ENCODE results near the gene METTL4. TPM values are rescaled to one million over a fixed set of nuclear protein-coding genes. Genes with fewer than 3 reads are reported as not detected.
"Not testable (repeated sequence)": the region's sequence is repeated elsewhere in the genome, so short reads cannot be mapped to it uniquely, and the experiment has no call there.

METTL4 gene
- total RNA-seq, 1 donor from 2014 or later = 2.0 TPM

DNA sequence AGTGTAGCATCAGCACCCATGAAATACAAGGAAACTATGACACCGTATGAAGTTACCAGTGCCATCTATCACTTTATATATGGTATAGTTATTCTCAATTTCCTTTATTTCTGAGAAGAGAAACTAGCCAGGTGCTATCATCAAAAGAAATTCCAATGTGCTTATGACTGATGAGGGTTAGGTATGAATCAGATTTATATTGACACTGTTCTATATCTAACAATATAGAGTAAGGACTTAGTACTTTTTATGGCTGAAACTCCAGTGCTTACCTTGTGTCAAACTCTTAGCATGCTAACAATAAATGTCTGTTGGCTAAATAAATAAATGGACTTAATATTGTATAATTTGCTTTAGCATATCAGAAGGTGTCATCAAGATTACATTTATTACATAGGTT, 6.9 kb downstream of the METTL4 start:
- DNase-seq (ENCODE audit: low spot score) = no peak

GRCh38 chr18:2559249-2559648, 12.1 kb downstream of the METTL4 start:
- ATAC-seq (no peak), DNase-seq (ENCODE audit: low spot score) (no peak)

More for the DNA sequence above, 6.9 kb downstream of the METTL4 start:
- no peak for ATAC-seq

- DNase-seq (ENCODE audit: low spot score) (no peak), ATAC-seq (no peak)
Measured at GRCh38 chr18:2557536-2557935, 13.8 kb downstream of the METTL4 start.

DNA sequence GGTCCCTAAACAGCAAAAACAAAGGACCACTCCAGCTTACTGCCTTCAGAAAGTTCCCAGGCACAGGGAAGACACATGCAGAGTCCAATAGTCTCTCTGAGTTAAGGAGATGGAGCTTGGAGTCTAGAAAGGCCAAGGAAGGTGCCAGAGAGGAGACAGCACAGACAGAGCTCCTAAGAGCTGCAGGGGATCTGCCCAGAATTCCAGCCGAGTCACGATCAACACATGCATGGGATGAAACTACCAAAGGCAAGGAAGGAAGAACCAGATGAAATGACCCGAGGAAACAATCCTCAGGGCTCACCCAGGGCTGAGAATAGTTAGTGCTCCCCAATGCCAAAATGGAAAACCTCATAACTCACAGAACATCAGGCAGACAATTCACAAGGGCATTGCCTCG, 15.4 kb downstream of the METTL4 start:
- ATAC-seq (no peak), DNase-seq (ENCODE audit: low spot score) (no peak)

DNA sequence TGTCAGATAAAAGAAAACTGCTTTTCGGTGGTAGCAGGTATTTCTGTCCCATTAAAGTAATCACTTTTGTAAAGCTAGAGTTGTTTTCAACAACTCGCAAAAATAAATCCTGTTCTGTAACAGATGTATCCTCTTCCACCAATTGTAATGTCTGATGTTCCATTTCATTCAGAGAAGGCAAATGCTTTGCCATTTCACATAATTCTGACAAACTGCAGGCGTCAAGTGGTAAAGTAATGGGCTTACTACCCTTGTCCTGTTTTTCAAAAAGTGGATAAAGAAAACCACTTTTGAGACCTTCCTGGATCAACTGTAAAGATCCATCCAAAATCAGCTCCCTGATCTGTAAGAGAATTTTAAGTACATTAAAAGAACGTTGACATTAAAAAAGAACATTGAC, 16.6 kb downstream of the METTL4 start:
- ATAC-seq (no peak), DNase-seq (ENCODE audit: low spot score) (no peak)

DNA sequence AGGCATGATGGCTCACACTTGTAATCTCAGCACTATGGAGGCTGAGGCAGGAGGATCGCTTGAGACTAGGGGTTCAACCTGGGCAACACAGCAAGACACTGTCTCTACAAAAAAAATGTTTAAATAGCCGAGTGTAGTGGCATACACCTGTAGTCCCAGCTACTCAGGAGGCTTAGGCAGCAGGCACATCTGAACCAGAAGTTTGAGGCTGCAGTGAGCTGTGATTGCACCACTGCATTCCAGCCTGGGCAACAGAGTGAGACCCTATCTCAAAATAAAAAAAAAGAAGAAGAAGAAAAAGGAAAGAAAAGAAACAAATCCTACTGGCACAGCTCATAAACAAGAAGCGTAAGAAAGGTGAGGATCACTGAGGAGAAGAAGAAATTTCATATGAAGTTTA, 19.9 kb downstream of the METTL4 start:
- ATAC-seq = no peak
- no peak for DNase-seq (ENCODE audit: low spot score)

GRCh38 chr18:2549462-2549861, 21.8 kb downstream of the METTL4 start:
- no peak for DNase-seq (ENCODE audit: low spot score)
- ATAC-seq = peak; percentile 42

GRCh38 chr18:2547477-2548087, 23.7 kb downstream of the METTL4 start:
- ATAC-seq (peak; percentile 90), DNase-seq (ENCODE audit: low spot score) (no peak)

DNA sequence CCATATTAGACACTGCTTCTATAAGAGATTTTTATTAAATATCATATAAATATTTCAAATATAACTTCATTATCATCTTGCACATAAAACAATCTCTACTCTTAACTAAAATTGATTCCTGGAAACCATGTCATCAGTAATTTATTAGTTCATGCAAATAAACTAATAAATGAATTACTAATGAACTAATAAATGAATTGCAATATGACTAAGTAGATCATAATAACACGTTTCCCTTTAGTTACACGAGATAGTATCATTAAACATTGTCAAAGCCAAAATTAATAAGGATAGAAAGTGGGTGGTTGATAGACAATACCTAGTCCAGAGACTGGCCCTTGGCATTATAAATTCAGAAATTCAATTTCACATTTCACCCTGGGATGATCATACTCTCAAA, 26.1 kb downstream of the METTL4 start:
- DNase-seq (ENCODE audit: low spot score) (no peak), ATAC-seq (no peak)

DNA sequence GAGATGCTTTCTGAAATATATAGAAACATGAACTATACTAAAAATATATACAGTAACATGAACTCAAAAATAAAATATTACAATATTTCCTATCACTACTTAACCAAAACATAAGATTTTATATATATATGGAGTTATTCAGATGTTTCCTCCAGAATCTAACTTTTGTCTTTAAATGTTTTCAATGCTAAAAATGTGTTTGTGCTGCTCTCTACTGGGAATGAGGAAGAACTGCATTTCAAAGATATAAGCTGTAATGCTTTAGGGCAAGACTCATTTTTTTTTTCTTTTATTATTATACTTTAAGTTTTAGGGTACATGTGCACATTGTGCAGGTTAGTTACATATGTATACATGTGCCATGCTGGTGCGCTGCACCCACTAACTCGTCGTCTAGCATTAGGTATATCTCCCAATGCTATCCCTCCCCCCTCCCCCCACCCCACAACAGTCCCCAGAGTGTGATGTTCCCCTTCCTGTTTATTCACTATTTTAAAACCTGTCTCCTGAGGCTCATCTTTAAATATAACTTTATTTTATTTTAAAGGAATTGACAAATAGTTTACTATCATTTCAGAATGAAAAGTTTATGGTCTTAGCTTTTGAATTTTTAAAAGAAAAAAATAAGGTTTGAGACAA, 29.3 kb downstream of the METTL4 start:
- ATAC-seq = peak; percentile 62
- DNase-seq (ENCODE audit: low spot score) = not testable (repeated sequence)

DNA sequence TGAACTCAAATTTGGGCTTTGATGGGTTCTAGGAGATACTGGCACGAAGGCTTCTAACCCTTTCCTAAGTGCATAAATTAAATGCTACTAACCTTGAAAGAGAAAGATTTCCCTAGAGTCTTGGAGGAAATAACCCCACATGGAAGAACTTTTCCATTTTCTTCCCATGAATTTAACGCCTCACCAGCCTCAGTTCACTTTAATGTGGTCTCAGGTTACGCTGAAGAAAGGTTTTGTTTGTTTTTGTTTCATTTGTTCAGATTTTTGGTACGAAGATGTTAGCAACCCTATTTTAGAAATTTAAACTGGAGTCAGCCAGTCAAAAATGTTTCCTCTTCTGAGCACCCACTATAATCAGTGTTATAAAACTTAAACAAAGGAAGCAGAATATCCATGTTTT, 30.7 kb downstream of the METTL4 start:
- ATAC-seq (no peak), DNase-seq (ENCODE audit: low spot score) (no peak)

DNA sequence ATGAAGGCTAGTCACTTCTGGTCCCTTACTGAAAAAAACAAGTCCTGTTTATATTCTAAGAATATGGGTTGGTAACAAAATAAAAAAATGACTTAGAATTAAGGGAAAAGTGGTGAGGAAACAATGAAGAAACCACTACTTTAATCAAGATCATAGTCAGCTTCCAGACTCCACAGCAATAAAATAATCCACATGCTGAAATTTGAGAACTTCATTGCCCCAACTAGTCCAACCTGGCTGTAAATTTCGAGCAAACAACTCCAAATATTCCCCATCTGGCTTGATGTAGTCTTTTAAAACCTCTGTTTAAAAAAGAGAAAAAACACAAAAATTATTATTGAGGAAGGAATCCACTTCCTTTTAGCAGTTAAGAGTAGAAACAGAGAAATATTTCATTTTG, 32.5 kb downstream of the METTL4 start:
- DNase-seq (ENCODE audit: low spot score) (no peak), ATAC-seq (no peak)

DNA sequence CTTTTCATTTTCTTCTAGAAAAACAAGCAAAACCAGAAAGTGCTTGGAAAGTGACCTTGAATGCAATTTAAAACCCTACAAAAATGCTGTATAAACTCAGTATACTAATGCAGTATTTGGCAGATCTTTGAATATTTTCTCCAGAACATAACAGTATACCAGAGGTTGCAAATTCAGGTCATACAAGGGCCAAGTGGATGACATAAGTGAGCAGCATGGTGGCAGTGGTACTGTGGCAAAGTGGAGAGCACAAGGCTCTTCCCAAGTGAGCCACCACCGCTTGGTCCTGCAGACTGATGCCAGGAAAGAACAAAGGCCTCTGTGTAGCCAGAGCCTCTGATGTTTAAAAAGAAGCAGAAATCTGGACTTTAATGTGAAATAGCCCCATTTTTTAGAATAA, 33.1 kb downstream of the METTL4 start:
- ATAC-seq = no peak

GRCh38 chr18:2537296-2537695, 34.0 kb downstream of the METTL4 start:
- DNase-seq (ENCODE audit: low spot score) (no peak), ATAC-seq (no peak)

More for the DNA sequence above, 33.1 kb downstream of the METTL4 start:
- DNase-seq (ENCODE audit: low spot score) = no peak

DNA sequence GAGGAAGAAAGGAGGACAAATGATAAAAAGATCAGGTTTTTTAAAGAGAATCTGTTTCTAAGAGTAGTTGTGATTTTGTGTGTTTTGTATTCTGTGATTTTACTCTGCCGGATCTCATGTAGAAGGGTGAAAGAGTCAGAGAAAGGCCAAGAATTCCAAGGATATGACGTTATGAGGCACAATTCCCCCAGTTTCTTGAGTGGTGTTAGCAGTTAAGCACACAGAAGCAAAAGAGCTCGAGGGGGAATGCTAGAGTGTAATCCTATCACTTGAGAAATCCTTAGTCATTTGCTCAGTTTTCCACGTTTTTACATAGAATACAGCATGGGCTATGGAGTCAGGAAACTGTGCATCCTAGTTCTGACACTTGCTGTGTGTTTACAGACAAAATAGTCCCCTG, 34.8 kb downstream of the METTL4 start:
- DNase-seq (ENCODE audit: low spot score) (no peak), ATAC-seq (no peak)

GRCh38 chr18:2536063-2536462, 35.2 kb downstream of the METTL4 start:
- ATAC-seq (no peak), DNase-seq (ENCODE audit: low spot score) (no peak)

GRCh38 chr18:2535419-2535910, 35.8 kb downstream of the METTL4 start:
- ATAC-seq (no peak), DNase-seq (ENCODE audit: low spot score) (no peak)

- no peak for DNase-seq (ENCODE audit: low spot score)
- ATAC-seq = no peak
Measured at GRCh38 chr18:2534906-2535305, 36.4 kb downstream of the METTL4 start.

- DNase-seq (ENCODE audit: low spot score) = no peak
- no peak for ATAC-seq
Measured at GRCh38 chr18:2532797-2533196, 38.5 kb downstream of the METTL4 start.

- no peak for DNase-seq (ENCODE audit: low spot score)
- no peak for ATAC-seq
Measured at GRCh38 chr18:2531751-2532150, 39.6 kb downstream of the METTL4 start.

GRCh38 chr18:2529154-2529553, 42.2 kb downstream of the METTL4 start:
- no peak for DNase-seq (ENCODE audit: low spot score)
- no peak for ATAC-seq

- ATAC-seq (no peak), DNase-seq (ENCODE audit: low spot score) (no peak)
Measured at GRCh38 chr18:2526329-2526728, 45.0 kb downstream of the METTL4 start.

DNA sequence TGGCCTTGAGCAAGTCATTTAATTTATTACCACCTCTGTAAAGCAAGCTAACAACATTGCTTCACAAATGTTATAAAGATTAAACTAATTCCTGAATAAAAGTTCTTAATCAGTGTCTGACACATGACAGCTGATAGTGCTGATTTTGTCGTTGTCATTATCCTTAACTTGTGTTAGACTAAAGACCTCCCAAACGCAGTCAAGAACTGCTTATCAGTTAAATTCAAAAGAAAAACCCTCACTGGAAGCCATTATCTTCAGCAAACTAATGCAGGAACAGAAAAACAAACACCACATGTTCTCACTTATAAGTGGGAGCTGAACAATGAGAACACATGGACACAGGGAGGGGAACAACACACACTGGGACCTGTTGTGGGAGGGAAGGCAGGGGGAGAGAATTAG, 46.5 kb downstream of the METTL4 start:
- ATAC-seq; DNase-seq (ENCODE audit: low spot score): not testable (repeated sequence)

All from left lobe of liver (tissue), 2 donors.